Vagina (tissue), 2 donors: ENCODE results near the gene WASF3. TPM values are rescaled to one million over a fixed set of nuclear protein-coding genes. Genes with fewer than 3 reads are reported as not detected.

ENCODE experiments used
- DNase-seq, 2 donors: peaks; one replicate each; pipeline ENCODE4 v3.0.0-alpha.2; 2017; ENCODE audit errors: extremely low spot score in 2 of 2
- H3K27ac ChIP-seq: fragments of 200-600 bp; sonication (generic); one replicate; pipeline ENCODE4 v1.5.1; 2019
- H3K27me3 ChIP-seq: fragments of 200-600 bp; sonication (generic); one replicate; pipeline ENCODE4 v1.5.1; 2019
- H3K36me3 ChIP-seq, 2 donors: fragments of 200-600 bp; sonication (generic); one replicate each; pipeline ENCODE4 v1.5.1; 2017 to 2019
- H3K4me1 ChIP-seq: fragments of 200-600 bp; sonication (generic); one replicate; pipeline ENCODE4 v1.5.1; 2019
- H3K4me3 ChIP-seq, 2 donors: fragments of 200-600 bp; sonication (generic); 1 replicate in 1 of 2; 2 replicates in 1 of 2; pipeline ENCODE4 v1.5.1; 2016 to 2019
- H3K9me3 ChIP-seq: fragments of 200-600 bp; sonication (generic); one replicate; pipeline ENCODE4 v1.5.1; 2019
- CTCF ChIP-seq, 3 experiments: fragments of 450-650 bp in 2 of 3; fragments of 200-600 bp in 1 of 3; sonication (generic) in 1 of 3; IDR thresholded peaks; one replicate each; pipeline ENCODE4 v1.5.1; 2017 to 2019; ENCODE audit warnings: antibody characterized with exemption in 3 of 3, mild to moderate bottlenecking in 2 of 3, moderate library complexity in 2 of 3
- POLR2A ChIP-seq, 2 donors: fragments of 450-650 bp; IDR thresholded peaks; one replicate each; pipeline ENCODE4 v1.6.1; 2017; ENCODE audit warnings: antibody characterized with exemption in 2 of 2, mild to moderate bottlenecking in 2 of 2, moderate library complexity in 2 of 2
- POLR2AphosphoS5 ChIP-seq, 2 donors: sonication (generic); formaldehyde crosslinking; IDR thresholded peaks; one replicate each; pipeline ENCODE4 v1.9.0; 2017; ENCODE audit warnings: antibody characterized with exemption in 2 of 2, mild to moderate bottlenecking in 2 of 2, low read depth in 1 of 2; ENCODE audit not compliant: insufficient read depth in 1 of 2
- intact Hi-C: fragments of 100-400 bp; cut with DNase I; formaldehyde crosslinking; loops from one replicate; pipeline ENCODE4 v1.15.1; 2023
- total RNA-seq: library from RNA; depleted of rRNA; stranded (reverse); fragments of >200 nt; gene quantifications from one replicate; pipeline ENCODE4 v1.2.3, GENCODE V29; 2016

Gene WASF3
- total RNA-seq, 1 donor from 2014 or later, result 20.4 TPM

DNA sequence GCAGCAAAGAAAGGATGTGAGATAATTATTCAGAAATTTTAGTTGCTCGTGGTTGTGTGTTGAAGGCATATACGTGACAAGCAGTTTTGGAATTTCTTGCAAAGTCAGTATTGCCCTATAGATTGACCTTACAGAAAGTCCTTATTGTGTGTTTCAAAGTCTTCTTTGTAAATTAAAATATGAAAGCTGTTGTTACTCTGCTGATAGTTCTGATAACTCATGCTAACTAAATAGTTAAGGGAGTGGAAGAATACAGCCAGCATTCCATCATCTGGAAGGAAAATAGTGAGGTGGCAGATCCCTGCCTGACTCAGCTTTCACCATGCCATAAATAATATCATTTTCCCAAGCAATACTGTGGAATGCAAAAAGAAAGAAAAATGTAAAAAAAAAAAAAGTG is 27.2 kb downstream of the WASF3 start:
- no peak overlapping the region for H3K27ac ChIP-seq
- no peaks in the 10 kb centered on the region for H3K9me3 ChIP-seq
- intact Hi-C loops, result no loop called here
- H3K36me3 ChIP-seq, result no peaks in the 10 kb centered on the region
- no peak for DNase-seq
- TF ChIP-seq POLR2A (IDR thresholded peaks at IDR 0.05) (no peak), POLR2AphosphoS5 (IDR thresholded peaks at IDR 0.05; ENCODE audit: insufficient read depth in 1 of 2, low read depth in 1 of 2) (no peak), CTCF (IDR thresholded peaks at IDR 0.05) (no peak)
- no peak overlapping the region for H3K4me3 ChIP-seq
- H3K4me1 ChIP-seq, result peaks cover 8% of the 10 kb centered on the region
- no peaks in the 10 kb centered on the region for H3K27me3 ChIP-seq

- no peak for DNase-seq
- peaks cover 12% of the 10 kb centered on the region for H3K4me1 ChIP-seq
- intact Hi-C loops, result no loop called here
- H3K4me3 ChIP-seq, result no peak overlapping the region
- TF ChIP-seq POLR2A (IDR thresholded peaks at IDR 0.05) (no peak), CTCF (IDR thresholded peaks at IDR 0.05) (no peak), POLR2AphosphoS5 (IDR thresholded peaks at IDR 0.05; ENCODE audit: insufficient read depth in 1 of 2, low read depth in 1 of 2) (no peak)
- no peak overlapping the region for H3K27ac ChIP-seq
- H3K9me3 ChIP-seq, result no peaks in the 10 kb centered on the region
- H3K36me3 ChIP-seq, result no peaks in the 10 kb centered on the region
- H3K27me3 ChIP-seq, result no peaks in the 10 kb centered on the region
These were observed 27.7 kb downstream of the WASF3 start for GRCh38 chr13:26585136-26585535.

DNA sequence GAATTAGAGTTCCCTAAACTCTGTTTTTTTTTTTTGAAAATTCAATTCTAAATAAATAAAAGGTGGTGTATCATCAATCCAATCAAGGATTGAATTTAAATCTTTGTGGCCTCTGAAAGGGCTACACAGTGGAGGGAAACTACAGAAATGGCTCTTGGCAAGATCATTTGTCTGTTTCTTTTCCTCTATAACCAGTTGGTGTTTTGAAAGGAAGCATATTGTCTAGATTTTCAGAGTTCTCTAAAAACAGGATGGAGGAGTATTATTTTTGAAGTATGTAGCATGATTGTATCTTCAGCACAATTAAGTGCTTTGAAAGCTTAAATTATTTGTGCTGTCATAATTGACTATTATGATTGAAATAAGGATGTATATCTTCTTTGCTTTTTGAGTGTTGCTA is 29.8 kb downstream of the WASF3 start:
- DNase-seq, result no peak
- peaks cover 12% of the 10 kb centered on the region for H3K4me1 ChIP-seq
- intact Hi-C loops, result no loop called here
- no peaks in the 10 kb centered on the region for H3K36me3 ChIP-seq
- H3K4me3 ChIP-seq, result no peak overlapping the region
- no peak overlapping the region for H3K27ac ChIP-seq
- H3K9me3 ChIP-seq, result no peaks in the 10 kb centered on the region
- TF ChIP-seq POLR2AphosphoS5 (IDR thresholded peaks at IDR 0.05; ENCODE audit: insufficient read depth in 1 of 2, low read depth in 1 of 2) (no peak), POLR2A (IDR thresholded peaks at IDR 0.05) (no peak), CTCF (IDR thresholded peaks at IDR 0.05) (no peak)
- no peaks in the 10 kb centered on the region for H3K27me3 ChIP-seq

DNA sequence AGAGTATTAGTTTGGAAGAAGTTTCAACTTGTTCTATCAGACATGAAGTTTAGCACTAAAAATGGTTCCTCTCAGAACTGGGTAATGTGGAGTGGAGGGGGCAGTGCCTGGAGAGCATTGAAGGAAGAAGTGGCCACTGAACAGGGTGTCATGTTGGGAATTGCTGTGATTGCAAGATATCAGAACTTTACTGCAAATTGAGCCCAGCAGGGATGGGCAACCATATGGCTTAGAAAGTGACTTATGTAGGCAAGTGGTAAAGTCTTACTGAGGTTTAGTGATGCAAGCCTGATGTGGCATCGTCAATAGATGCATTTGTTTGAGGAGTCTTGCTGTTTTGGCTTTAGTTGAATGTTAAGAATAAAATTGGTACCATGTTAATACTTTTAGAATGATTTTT is 31.7 kb downstream of the WASF3 start:
- no peak for DNase-seq
- TF ChIP-seq CTCF (IDR thresholded peaks at IDR 0.05) (no peak), POLR2AphosphoS5 (IDR thresholded peaks at IDR 0.05; ENCODE audit: insufficient read depth in 1 of 2, low read depth in 1 of 2) (no peak), POLR2A (IDR thresholded peaks at IDR 0.05) (no peak)
- H3K9me3 ChIP-seq, result no peaks in the 10 kb centered on the region
- H3K27ac ChIP-seq, result no peak overlapping the region
- no peak overlapping the region for H3K4me3 ChIP-seq
- no peaks in the 10 kb centered on the region for H3K36me3 ChIP-seq
- intact Hi-C loops, result no loop called here
- peaks cover 12% of the 10 kb centered on the region for H3K4me1 ChIP-seq
- H3K27me3 ChIP-seq, result no peaks in the 10 kb centered on the region

GRCh38 chr13:26589754-26590153 is 32.3 kb downstream of the WASF3 start:
- Histone ChIP-seq H3K27ac (no peak overlapping the region), H3K36me3 (no peaks in the 10 kb centered on the region), H3K27me3 (no peaks in the 10 kb centered on the region), H3K9me3 (no peaks in the 10 kb centered on the region), H3K4me1 (peaks cover 12% of the 10 kb centered on the region), H3K4me3 (no peak overlapping the region)
- no peak for DNase-seq
- no peak for TF ChIP-seq POLR2AphosphoS5 (IDR thresholded peaks at IDR 0.05; ENCODE audit: insufficient read depth in 1 of 2, low read depth in 1 of 2)
- no peak for TF ChIP-seq CTCF (IDR thresholded peaks at IDR 0.05)
- TF ChIP-seq POLR2A (IDR thresholded peaks at IDR 0.05), result no peak
- intact Hi-C loops, result no loop called here
